HG03196 (cell line): ENCODE results near the gene PLEKHG2.
A peak's percentile ranks its signal among the peaks of the same experiment; 100 is the strongest.

Experiments used
- ATAC-seq: cut with Tn5 transposase; IDR thresholded peaks from one replicate; pipeline ENCODE4 v1.9.1; 2021; ENCODE audit not compliant: unreplicated experiment

PLEKHG2 gene

GRCh38 chr19:39382991-39383828, 29.3 kb upstream of the PLEKHG2 start:
- no peak for ATAC-seq

DNA sequence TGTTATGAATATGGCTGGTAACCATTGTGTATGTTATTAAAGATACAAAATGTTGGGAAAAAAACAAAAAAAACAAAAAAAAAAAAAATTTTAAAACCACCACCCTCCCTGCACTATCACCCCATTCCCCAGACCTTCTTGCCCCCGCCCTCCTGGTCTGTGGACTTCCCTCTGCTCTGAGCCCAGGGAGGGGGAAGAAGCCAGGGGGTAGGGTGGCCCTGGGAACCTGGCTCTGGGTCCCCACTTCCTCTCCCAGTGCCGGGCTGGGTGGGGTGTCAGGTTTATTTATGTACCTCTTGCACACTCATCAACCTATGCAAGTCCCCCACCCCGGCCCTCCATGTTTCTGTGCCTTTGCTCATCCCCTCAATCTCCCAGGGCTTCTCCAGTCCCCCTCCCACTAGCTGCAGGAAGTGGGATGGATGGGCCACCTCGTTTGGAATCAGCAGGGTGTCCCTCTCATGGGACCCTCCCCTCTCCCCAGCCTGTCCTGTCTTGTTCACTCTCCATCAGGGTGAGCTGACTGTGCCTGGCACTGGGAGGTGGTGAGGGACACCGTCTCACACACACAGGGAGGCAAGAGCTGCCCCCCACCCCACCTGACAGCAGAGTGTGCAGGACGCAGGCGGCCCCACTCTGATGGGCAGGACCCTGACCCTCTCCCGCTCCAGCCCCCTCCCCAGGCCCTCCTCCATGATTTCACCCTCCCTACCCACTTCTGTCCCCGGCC, 27.5 kb upstream of the PLEKHG2 start:
- no peak for ATAC-seq

DNA sequence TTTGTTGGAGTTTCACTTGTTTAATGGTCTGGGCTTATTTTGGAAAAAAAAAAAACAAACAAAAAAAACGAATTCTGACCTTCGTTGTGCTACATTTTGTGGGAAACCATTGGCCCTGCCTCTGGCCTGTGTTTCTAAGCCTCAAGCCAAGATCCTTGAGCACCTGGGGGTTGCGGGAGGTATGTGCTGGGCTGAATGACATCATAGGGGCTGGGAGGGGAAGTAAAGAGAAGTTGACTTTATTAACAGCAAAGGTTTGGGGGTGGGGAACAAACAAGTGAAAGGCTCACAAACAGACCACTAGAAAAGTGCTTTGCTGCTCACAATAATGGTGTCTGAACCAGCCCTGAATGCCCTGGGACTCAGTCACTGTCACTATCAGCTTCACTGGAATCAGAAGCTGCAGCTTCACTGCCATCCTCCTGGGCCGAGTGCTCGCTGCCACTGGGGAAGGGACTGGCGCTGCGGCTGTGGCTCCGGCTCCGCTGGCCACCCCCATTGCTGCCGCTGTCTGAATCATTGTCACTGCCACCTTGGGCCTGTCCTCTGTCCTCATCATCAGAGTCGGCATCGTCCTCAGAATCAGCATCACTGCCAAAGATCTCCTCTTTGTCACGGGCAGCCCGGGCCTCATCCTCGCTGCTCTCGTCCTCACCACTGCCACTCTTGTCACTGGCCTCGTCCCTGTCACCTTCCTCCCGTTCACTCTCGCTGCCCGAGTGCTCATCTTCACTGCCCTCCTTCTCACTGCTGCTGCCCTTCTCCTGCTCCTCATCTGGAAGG, 26.6 kb upstream of the PLEKHG2 start:
- no peak for ATAC-seq

DNA sequence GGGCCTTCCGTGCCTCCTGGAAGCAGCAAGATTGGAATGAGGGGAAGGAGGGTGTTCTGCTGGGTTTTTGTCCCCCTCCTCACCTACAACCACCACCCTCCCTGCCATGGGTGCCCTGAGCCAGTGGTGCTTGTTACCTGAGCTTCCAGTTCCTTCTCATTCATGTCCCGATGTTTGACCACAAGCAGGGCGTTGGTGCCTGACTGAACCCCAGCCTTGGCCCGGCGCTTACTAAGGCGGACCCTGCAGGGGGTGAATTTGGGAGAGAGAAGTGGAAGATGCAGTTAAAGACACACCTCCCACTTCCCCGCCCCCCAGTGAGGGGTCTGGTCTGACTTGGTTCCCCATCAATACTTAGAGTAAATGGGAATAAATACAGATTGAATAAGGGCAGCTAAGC, 25.9 kb upstream of the PLEKHG2 start:
- no peak for ATAC-seq

DNA sequence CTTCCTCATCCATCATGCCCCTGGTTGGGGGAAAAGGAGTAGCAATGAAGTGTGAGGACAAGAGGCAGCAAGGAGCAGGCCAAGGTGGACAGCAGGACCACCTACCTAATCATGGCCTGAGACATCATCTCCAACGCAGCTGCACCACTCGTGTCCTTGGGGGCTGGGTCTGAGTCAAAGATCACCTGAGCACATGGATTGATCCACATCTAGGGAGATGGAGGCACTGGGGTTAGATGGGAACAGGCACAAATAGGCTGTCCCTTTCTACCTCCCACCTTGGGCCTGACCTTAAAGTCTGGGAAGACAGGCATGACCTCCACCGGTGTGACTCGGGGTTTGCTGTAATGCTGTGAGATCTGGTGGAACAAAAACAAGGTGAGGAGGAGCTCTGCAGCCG, 23.8 kb upstream of the PLEKHG2 start:
- ATAC-seq = no peak

- no peak for ATAC-seq
These were observed 22.6 kb upstream of the PLEKHG2 start for GRCh38 chr19:39389631-39390414.

GRCh38 chr19:39390451-39390750, 22.1 kb upstream of the PLEKHG2 start:
- no peak for ATAC-seq

GRCh38 chr19:39390751-39391437, 21.6 kb upstream of the PLEKHG2 start, which contains the start of the genes MED29 and PAF1:
Gene MED29, plus strand, starts transcription at chr19:39391378. Its CDS starts 45 bp downstream, at chr19:39391423.
Gene PAF1, minus strand, starts transcription at chr19:39391106. Its CDS starts 242 bp downstream, at chr19:39390864.
- peak; percentile 83 for ATAC-seq

GRCh38 chr19:39397360-39398296, 14.8 kb upstream of the PLEKHG2 start:
- peak; percentile 32 for ATAC-seq

DNA sequence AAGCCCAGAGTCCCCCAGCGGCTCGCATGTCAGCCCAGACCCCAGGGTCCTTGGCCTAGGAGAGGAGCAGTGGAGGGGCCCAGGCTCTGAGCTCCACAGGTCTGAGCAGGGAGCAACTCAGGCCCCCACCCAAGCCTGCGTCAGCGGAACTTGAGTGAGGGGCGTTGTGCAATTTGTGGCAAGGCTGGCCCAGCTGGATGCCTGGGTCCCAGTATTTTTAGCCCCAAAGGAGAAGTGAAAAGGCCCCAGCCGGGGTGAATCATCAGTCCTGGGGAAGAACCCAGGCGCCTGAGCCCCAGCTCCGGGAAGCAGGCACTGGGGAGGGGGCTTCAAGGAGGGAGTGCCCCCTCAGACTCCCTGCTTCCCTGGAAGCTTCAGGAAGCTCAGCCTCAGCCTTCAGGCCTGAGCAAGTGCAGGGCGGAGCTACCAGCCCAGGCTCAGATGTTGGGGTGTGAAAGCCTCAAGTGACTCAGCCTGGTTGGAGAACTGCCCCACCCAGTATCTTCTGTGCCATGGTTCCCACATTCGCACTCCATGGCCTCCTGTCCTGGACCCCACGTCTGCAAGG, 14.1 kb upstream of the PLEKHG2 start:
- ATAC-seq = no peak

DNA sequence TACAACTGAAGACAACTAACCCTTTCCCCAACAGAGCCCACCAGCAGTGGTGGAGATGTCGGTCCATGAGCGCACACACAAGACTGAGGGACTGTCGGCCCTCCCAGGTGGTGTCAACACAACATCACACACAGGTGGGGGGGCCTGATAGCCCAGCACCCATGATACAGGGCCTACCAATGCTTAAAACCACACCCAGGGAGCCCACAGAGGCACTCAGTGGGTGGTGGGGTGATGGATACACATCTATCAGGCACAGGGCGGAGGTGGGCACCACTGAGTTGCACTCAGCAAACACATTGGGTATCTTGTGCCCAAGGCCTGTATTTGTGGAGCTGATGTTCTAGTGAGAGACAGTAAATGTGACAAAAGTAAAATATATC, 12.8 kb upstream of the PLEKHG2 start:
- ATAC-seq = no peak

- no peak for ATAC-seq
These were observed 12.4 kb upstream of the PLEKHG2 start for GRCh38 chr19:39400061-39400460.

DNA sequence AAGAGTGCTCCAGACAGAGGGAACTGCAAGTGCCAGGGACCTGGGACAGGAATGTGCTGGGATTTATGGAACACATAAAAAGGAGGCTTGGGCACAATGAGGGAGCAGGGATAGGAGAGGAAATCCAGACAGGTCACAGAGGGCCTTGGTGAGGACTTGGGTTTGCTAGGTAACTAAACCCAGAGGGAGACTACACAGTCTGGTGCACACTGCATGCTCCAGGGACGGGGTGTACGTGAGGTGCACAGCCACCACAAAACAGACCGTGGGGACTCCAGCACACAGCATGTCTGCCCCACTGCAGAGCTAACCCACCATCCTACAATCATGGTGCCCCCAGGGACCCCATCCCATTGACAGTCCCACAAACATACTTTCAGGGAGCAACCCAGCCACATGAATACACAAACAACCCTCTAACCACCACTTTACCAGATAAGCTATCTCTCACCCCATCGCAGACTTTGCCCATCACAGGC, 11.4 kb upstream of the PLEKHG2 start:
- peak; percentile 6 for ATAC-seq

- ATAC-seq = peak; percentile 23
These were observed 10.7 kb upstream of the PLEKHG2 start for GRCh38 chr19:39401549-39402345.

DNA sequence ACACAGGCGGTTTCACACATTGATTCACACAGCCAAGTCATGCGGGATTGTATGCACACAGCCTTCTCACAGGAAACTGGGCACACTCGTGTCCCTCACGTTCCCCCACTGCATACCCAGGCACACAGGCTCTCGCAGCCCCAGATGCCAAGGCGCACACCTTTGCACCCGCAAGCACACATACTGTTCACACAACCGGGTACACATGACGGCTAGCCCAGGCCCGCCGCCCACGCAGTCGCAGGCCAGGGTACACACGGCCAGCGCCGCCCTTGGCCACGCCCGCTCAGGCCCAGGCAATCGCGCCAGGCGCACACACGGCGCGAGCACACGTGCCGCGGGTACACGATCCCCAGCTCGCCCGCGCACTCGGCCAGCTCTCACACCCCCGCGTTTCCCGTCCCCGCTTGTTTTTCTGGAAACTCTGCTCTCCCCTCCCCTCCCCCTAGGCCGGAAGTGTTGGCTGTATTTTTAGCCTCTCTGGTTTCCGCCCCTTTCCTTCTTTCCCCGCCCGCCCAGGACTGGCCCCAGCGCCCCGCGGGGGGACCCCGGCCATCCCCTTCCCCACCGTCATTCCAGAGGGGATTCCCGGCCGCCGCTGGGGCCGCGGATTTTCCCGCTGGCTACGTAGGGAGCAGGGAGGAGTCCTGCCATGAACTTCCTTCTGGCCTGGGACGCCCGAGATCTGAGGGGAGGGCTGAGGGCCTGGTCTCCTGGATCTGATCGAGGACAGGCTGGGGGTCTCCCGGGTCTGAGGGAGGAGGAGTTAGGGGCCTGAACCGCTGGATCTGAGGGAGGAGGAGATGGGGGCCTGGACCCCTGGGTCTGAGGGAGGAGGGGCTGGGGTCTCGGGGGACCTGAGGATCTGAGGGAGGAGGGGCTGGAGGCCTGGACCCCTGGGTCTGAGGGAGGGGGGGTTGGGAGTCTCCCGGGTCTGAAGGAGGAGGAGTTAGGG, 9.8 kb upstream of the PLEKHG2 start:
- peak; percentile 21 for ATAC-seq
